ENCODE results near the gene ARHGAP12. TPM values are rescaled to one million over a fixed set of nuclear protein-coding genes. Genes with fewer than 3 reads are reported as not detected.

ARHGAP12 gene
- total RNA-seq, 1 donor from 2014 or later = 32.2 TPM

DNA sequence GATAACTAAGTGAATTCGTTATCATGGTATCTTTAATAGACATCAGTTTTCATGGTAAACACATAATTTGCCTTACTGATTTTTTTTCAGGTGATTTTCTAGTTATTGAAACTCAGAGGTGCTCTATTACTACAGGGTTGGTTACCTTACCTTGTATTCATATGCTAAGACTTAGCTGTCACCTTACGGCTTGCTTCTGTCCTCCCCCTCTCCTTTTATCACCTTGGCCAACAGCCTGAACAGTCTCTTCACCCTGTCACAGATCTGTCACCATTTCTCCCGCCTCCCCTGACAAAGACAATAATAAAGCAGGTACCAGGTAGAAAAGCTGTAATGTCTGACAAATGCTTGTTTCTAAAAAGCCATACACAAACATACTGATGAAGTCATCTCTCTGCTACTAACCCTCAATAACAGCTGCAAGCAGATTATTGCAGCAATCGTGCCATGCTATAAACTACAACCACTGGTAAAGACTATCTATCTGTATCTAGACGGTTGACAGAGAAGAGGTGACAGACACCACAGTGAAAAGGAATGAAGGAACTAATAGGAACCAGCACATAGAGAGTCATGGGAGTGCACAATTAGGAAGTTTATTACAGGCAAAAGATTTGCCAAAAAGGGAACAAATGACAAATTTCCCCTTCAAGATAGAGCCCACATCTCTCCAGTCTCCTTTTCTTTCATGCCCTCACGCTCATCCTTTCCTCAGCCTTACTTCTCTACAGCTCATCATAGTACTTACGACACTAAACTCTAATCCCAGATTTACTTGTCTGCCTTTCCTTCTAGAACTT lies 57.2 kb downstream of the ARHGAP12 start:
- no peaks in the 10 kb centered on the region for H3K9me3 ChIP-seq
- H3K4me1 ChIP-seq = peaks cover 28% of the 10 kb centered on the region
- H3K4me3 ChIP-seq = no peak overlapping the region
- DNase-seq (ENCODE audit: extremely low spot score in 2 of 2) = no peak
- no peaks in the 10 kb centered on the region for H3K36me3 ChIP-seq
- intact Hi-C loops (cut with DNase I) = no loop called here
- H3K27me3 ChIP-seq = no peaks in the 10 kb centered on the region
- no peak for TF ChIP-seq POLR2A (IDR thresholded peaks at IDR 0.05)
- no peak overlapping the region for H3K27ac ChIP-seq

DNA sequence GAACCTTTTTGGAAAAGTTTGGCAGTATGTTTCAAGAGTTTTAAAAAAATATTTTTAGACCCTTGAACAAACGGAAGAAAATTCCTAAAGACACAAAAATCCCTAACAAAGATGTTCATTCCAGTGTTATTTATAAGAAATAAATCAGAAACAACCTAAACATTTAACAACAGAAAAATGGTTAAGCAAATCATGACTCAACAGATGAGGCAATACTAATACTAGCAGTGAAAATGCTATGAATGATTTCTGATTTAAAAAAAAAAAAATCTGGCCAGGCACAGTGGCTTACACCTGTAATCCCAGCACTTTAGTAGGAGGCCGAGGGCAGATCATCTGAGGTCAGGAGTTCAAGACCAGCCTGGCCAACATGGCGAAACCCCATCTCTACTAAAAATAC lies 61.0 kb downstream of the ARHGAP12 start:
- Histone ChIP-seq H3K9me3 (no peaks in the 10 kb centered on the region), H3K4me3 (no peak overlapping the region), H3K4me1 (peaks cover 25% of the 10 kb centered on the region), H3K27me3 (no peaks in the 10 kb centered on the region), H3K27ac (no peak overlapping the region), H3K36me3 (no peaks in the 10 kb centered on the region)
- DNase-seq (ENCODE audit: extremely low spot score in 2 of 2) = no peak
- TF ChIP-seq, protein P1, sequence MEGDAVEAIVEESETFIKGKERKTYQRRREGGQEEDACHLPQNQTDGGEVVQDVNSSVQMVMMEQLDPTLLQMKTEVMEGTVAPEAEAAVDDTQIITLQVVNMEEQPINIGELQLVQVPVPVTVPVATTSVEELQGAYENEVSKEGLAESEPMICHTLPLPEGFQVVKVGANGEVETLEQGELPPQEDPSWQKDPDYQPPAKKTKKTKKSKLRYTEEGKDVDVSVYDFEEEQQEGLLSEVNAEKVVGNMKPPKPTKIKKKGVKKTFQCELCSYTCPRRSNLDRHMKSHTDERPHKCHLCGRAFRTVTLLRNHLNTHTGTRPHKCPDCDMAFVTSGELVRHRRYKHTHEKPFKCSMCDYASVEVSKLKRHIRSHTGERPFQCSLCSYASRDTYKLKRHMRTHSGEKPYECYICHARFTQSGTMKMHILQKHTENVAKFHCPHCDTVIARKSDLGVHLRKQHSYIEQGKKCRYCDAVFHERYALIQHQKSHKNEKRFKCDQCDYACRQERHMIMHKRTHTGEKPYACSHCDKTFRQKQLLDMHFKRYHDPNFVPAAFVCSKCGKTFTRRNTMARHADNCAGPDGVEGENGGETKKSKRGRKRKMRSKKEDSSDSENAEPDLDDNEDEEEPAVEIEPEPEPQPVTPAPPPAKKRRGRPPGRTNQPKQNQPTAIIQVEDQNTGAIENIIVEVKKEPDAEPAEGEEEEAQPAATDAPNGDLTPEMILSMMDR (IDR thresholded peaks at IDR 0.05) = no peak
- TF ChIP-seq POLR2A (IDR thresholded peaks at IDR 0.05) = no peak
- TF ChIP-seq POLR2AphosphoS5 (IDR thresholded peaks at IDR 0.05; ENCODE audit: insufficient read depth in 1 of 2, low read depth in 1 of 2) = no peak
- intact Hi-C loops (cut with DNase I) = no loop called here

DNA sequence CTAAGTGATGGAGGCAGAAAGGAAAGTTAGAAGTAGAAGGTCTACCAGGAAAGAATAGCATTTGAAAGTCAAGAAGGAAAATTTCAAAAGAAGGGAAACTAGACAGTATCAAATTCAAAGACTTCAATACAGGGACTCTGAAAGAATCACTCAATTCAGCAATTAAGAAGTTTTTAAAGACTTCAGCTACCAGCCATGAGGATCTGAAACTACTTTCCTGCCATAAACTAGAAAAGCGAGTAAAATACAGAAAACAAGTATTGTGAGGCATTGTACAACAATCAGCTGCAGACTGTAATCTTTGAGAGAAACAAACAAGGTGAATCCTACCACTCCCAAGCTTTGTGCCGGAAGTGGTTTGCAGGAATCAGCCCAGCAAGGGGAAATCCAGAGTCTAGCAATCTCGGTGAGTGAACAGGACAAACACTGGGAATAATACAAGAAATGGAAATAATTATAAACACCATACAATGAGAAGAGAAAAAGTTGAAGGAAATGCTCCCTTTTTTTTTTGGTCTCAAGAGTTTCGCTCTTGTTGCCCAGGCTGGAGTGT lies 62.4 kb downstream of the ARHGAP12 start:
- Histone ChIP-seq H3K27ac (no peak overlapping the region), H3K36me3 (no peaks in the 10 kb centered on the region), H3K4me3 (no peak overlapping the region), H3K4me1 (peaks cover 10% of the 10 kb centered on the region), H3K9me3 (no peaks in the 10 kb centered on the region), H3K27me3 (no peaks in the 10 kb centered on the region)
- DNase-seq (ENCODE audit: extremely low spot score in 2 of 2) = no peak
- intact Hi-C loops (cut with DNase I) = no loop called here
- TF ChIP-seq POLR2AphosphoS5 (IDR thresholded peaks at IDR 0.05; ENCODE audit: insufficient read depth in 1 of 2, low read depth in 1 of 2) = no peak
- TF ChIP-seq, protein P1 (IDR thresholded peaks at IDR 0.05) = no peak
- TF ChIP-seq POLR2A (IDR thresholded peaks at IDR 0.05) = no peak

DNA sequence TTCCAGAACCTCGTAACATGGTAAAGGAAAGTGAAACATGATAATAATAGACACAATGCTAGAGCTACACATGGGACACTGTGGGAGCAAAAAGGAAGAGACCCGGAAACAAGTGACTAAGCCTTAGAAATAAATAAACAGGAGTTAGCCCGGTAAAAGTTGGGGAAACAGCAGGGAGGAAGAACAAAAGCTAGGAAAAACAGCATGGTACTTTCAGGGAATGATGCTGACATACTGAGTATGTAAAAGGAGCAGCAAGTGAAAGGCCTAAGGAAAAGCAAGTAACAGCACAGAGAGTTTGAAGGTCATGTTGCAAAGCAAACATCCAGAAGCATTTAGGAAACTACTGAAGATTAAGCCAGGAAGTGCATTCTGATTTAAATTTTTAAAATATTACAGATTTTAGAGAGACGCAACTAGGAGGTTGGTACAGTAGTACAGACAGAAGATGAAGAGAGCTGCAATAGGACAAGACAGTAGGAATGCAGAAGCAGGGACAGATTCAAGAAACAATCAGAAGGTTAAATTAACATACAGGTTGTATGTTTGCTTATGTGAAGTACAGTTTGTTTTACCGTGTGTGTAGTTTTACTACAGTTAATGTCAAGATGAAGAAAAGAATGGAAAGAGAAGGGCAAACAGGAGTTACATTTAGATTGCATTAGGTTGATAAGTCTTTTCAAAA lies 63.7 kb downstream of the ARHGAP12 start:
- H3K4me3 ChIP-seq = no peak overlapping the region
- no peak for DNase-seq (ENCODE audit: extremely low spot score in 2 of 2)
- H3K9me3 ChIP-seq = no peaks in the 10 kb centered on the region
- peak overlapping the region; percentile 1 for H3K27ac ChIP-seq
- H3K4me1 ChIP-seq = peaks cover 9% of the 10 kb centered on the region
- no peaks in the 10 kb centered on the region for H3K36me3 ChIP-seq
- no peaks in the 10 kb centered on the region for H3K27me3 ChIP-seq
- intact Hi-C loops (cut with DNase I) = no loop called here
- TF ChIP-seq POLR2AphosphoS5 (IDR thresholded peaks at IDR 0.05; ENCODE audit: insufficient read depth in 1 of 2, low read depth in 1 of 2) = peak in 1 of 2 donors; percentile 14
- TF ChIP-seq, protein P1 (IDR thresholded peaks at IDR 0.05) = no peak

DNA sequence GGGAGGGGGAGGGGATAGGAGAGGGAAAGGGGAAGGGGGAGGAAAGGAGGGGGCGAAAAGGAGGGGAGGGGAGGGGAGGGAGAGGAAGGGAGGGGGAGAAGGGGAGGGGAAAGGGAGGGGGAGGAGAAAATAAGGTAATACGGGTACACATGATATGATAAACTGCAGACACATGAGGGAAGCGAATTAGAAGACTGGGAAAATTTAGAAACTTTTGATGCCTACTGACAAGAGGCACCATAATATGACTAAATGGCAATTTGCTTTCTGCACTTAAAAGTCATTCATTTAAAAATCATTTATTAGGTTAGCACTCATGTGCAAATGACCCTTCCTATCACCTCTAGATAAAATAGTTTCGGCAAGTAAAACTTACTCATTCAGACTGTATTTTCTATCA lies 73.6 kb downstream of the ARHGAP12 start:
- H3K36me3 ChIP-seq = peaks cover 0 to 7% of the 10 kb centered on the region in 2 donors
- no peak for DNase-seq (ENCODE audit: extremely low spot score in 2 of 2)
- H3K27me3 ChIP-seq = no peaks in the 10 kb centered on the region
- H3K4me3 ChIP-seq = no peak overlapping the region
- H3K27ac ChIP-seq = no peak overlapping the region
- TF ChIP-seq POLR2A (IDR thresholded peaks at IDR 0.05) (no peak), POLR2AphosphoS5 (IDR thresholded peaks at IDR 0.05; ENCODE audit: insufficient read depth in 1 of 2, low read depth in 1 of 2) (no peak)
- TF ChIP-seq, protein P1 (IDR thresholded peaks at IDR 0.05) = no peak
- no peaks in the 10 kb centered on the region for H3K4me1 ChIP-seq
- intact Hi-C loops (cut with DNase I) = no loop called here
- H3K9me3 ChIP-seq = no peaks in the 10 kb centered on the region

Data from vagina (tissue), 2 donors.